DOHH2 (cell line): ENCODE data around the gene MTFP1.

Experiments used
- H3F3A ChIP-seq: fragments of 200-600 bp; sonication (generic), shearing (Covaris generic); 2 replicates; pipeline ENCODE4 v1.6.0; 2016; ENCODE audit warnings: antibody characterized with exemption, mild to moderate bottlenecking; ENCODE audit not compliant: control insufficient read depth, insufficient read depth
- H3K27ac ChIP-seq: fragments of 200-600 bp; sonication (generic); 2 replicates; pipeline ENCODE4 v1.5.1; 2014; ENCODE audit warnings: low read depth, mild to moderate bottlenecking, low read length, moderate library complexity
- H3K27me3 ChIP-seq: fragments of 200-600 bp; sonication (generic); 2 replicates; pipeline ENCODE4 v1.6.1; 2014; ENCODE audit warnings: mild to moderate bottlenecking, low read length, mixed read lengths; ENCODE audit not compliant: control insufficient read depth
- H3K36me3 ChIP-seq: fragments of 200-600 bp; sonication (generic); 2 replicates; pipeline ENCODE4 v1.6.1; 2014; ENCODE audit warnings: mild to moderate bottlenecking, low read length, moderate library complexity, mixed read lengths; ENCODE audit not compliant: control insufficient read depth
- H3K4me1 ChIP-seq: fragments of 200-600 bp; sonication (generic); 2 replicates; pipeline ENCODE4 v1.6.1; 2014; ENCODE audit warnings: mild to moderate bottlenecking, low read length, mixed read lengths; ENCODE audit not compliant: control insufficient read depth
- H3K4me2 ChIP-seq: fragments of 200-600 bp; sonication (generic); 2 replicates; pipeline ENCODE4 v1.6.0; 2014; ENCODE audit warnings: mild to moderate bottlenecking, low read length, moderate library complexity
- H3K4me3 ChIP-seq: fragments of 200-600 bp; sonication (generic); 2 replicates; pipeline ENCODE4 v1.5.1; 2014; ENCODE audit warnings: mild to moderate bottlenecking, low read length, mixed read lengths
- H3K79me2 ChIP-seq: fragments of 200-600 bp; sonication (generic); 2 replicates; pipeline ENCODE4 v1.6.1; 2014; ENCODE audit warnings: mild to moderate bottlenecking, low read length, mixed read lengths; ENCODE audit not compliant: control insufficient read depth
- H3K9me2 ChIP-seq: fragments of 200-600 bp; sonication (generic); replicated peaks from 2 replicates; pipeline ENCODE4 v1.6.1; 2014; ENCODE audit warnings: mild to moderate bottlenecking, low read length, mixed read lengths; ENCODE audit not compliant: control insufficient read depth
- H3K9me3 ChIP-seq: fragments of 200-600 bp; sonication (generic); 2 replicates; pipeline ENCODE4 v1.6.1; 2014; ENCODE audit warnings: antibody characterized with exemption, low read length, mixed read lengths; ENCODE audit not compliant: control insufficient read depth, insufficient read depth
- H4K20me1 ChIP-seq: fragments of 200-600 bp; sonication (generic); 2 replicates; pipeline ENCODE4 v1.6.0; 2014; ENCODE audit warnings: low read depth, mild to moderate bottlenecking, antibody characterized with exemption, low read length, moderate library complexity; ENCODE audit not compliant: control insufficient read depth, insufficient read depth
- CTCF ChIP-seq: fragments of 200-600 bp; sonication (generic); IDR thresholded peaks from one replicate; pipeline ENCODE4 v1.5.1; 2014; ENCODE audit warnings: antibody characterized with exemption, mild to moderate bottlenecking, low read depth, low read length; ENCODE audit not compliant: poor library complexity, severe bottlenecking
- EZH2phosphoT487 ChIP-seq: fragments of 200-600 bp; sonication (generic); IDR thresholded peaks from 2 replicates; pipeline ENCODE4 v1.6.1; 2017; ENCODE audit warnings: borderline replicate concordance, mild to moderate bottlenecking, antibody characterized with exemption, low read length, moderate library complexity, mixed read lengths

MTFP1 gene

DNA sequence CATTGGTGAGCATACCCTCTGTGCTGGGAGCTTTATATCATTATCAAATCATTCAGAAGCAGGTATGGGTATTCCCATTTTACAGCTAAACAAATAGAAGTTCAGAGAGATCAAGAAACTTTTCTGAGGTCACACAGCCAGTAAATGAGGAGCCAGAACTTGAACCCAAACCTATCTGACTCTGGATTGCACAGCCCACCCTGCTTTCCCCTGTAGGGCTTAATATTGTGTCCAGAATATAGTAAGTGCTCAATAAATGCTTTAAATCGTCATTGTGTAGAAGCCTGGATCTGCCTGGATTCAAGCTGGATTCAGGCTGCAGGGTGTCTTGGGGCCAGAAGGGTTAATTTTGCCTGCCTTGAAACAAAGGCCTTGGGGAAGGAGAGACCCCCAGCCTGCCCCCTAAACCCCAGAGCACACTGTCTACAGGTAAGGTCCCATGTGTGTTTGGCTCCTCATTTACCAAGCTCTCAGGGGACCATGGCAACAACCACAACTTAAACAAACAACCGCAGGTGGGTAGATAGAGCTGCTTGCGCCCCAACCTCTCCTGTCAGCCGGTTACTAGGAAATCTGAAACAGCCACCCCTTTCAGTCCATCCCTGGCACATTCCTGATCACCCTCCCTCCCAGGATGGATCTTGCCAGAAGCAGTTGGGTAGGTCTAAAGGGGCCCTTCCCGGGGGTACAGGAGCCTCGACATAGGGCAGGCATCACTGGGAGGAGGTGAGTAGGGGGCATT, 49.3 kb downstream of the MTFP1 start:
- no peaks in the 10 kb centered on the region for H3K4me1 ChIP-seq
- no peaks in the 10 kb centered on the region for H3K9me2 ChIP-seq
- H3F3A ChIP-seq = no peaks in the 10 kb centered on the region
- H3K9me3 ChIP-seq = no peaks in the 10 kb centered on the region
- no peaks in the 10 kb centered on the region for H4K20me1 ChIP-seq
- H3K4me3 ChIP-seq = no peak overlapping the region
- no peak overlapping the region for H3K4me2 ChIP-seq
- no peaks in the 10 kb centered on the region for H3K36me3 ChIP-seq
- no peak overlapping the region for H3K27ac ChIP-seq
- no peaks in the 10 kb centered on the region for H3K79me2 ChIP-seq
- TF ChIP-seq CTCF (no peak), EZH2phosphoT487 (no peak)
- peaks cover 2% of the 10 kb centered on the region; the same call in 1 of the 2 replicates for H3K27me3 ChIP-seq
